Skeletal muscle satellite cell (primary cell): ENCODE results near the gene S100PBP.

Experiments used
- H3K27me3 ChIP-seq: 2 replicates; pipeline ENCODE4 v1.7.0; 2013; ENCODE audit warnings: low read length; ENCODE audit not compliant: control insufficient read depth, insufficient read depth
- H3K36me3 ChIP-seq: 2 replicates; pipeline ENCODE4 v1.7.0; 2013; ENCODE audit warnings: mild to moderate bottlenecking, control low read depth, low read length; ENCODE audit not compliant: insufficient read depth
- H3K4me1 ChIP-seq: 2 replicates; pipeline ENCODE4 v1.7.0; 2013; ENCODE audit warnings: low read length; ENCODE audit not compliant: control insufficient read depth, insufficient read depth
- H3K4me2 ChIP-seq: 2 replicates; pipeline ENCODE4 v1.7.0; 2013; ENCODE audit warnings: mild to moderate bottlenecking, low read length
- H3K4me3 ChIP-seq: 2 replicates; pipeline ENCODE4 v1.7.0; 2013; ENCODE audit warnings: low read length
- H3K9ac ChIP-seq: 2 replicates; pipeline ENCODE4 v1.7.0; 2013; ENCODE audit warnings: mild to moderate bottlenecking, low read depth, low read length, moderate library complexity
- H3K9me3 ChIP-seq: replicated peaks from 2 replicates; pipeline ENCODE4 v1.7.0; 2013; ENCODE audit warnings: mild to moderate bottlenecking, control low read depth, low read length

The S100PBP gene

DNA sequence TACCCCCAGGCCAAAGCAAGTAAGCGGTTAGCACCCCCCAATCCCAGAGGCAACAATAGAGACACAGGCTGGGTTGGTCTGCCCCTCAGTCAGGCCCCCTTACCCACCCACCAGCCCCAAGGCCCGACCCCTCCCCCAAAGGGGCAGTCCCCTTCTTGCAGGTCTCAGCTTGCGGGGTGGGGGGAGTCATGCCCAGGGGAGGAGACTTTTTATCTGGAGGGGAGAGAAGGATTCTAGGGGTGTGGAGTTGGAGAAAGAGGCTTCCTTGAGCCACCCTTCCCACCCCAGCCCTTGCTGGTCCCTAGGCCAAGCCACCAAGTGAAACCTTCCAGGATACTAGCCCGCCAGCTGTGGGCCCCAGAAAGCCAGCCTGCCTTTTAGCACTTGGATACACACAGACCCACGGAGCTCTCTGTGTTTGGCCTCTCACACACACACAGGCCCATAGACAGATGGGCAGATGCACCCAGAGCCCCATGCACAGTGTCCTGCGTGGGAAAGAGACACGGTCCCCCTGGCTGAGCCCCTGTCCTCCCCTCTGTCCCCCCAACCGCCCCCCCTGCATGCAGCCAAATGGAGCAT, 76.7 kb downstream of the S100PBP start:
- Histone ChIP-seq H3K27me3 (peaks cover 35% of the 10 kb centered on the region), H3K4me3 (no peak overlapping the region)

DNA sequence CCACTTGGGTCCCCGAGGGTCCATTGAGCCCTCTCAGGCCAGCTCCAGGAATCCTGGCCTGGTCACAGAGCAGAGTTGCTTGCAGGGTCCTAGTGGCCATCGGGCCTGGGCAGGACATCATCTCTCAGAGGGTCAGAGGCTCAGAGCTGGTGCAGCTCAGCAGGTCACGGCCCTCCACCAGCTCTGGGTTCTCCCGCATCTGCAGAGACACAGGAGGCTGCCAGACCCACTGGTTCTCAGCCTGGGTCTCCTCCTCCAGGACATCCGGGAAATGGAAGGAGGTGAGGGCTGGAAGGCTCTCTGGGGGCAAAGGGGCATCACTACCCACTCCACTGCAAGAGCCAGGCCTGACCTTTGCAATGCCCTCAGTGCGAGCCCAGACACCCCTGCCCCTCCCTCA, 77.2 kb downstream of the S100PBP start:
- H3K9ac ChIP-seq = no peak overlapping the region
- H3K4me2 ChIP-seq = no peak overlapping the region
- H3K36me3 ChIP-seq = no peaks in the 10 kb centered on the region
- no peak overlapping the region for H3K4me3 ChIP-seq
- H3K4me1 ChIP-seq = peaks cover 9% of the 10 kb centered on the region
- no peaks in the 10 kb centered on the region for H3K9me3 ChIP-seq
- H3K27me3 ChIP-seq = peaks cover 30% of the 10 kb centered on the region

More for the DNA sequence above, 76.7 kb downstream of the S100PBP start:
- Histone ChIP-seq H3K36me3 (no peaks in the 10 kb centered on the region), H3K9ac (no peak overlapping the region), H3K9me3 (no peaks in the 10 kb centered on the region), H3K4me1 (peaks cover 9% of the 10 kb centered on the region), H3K4me2 (peak overlapping the region; percentile 85)

- H3K27me3 ChIP-seq = peaks cover 21% of the 10 kb centered on the region
- peaks cover 11% of the 10 kb centered on the region for H3K4me1 ChIP-seq
- H3K4me3 ChIP-seq = no peak overlapping the region
- no peak overlapping the region for H3K4me2 ChIP-seq
- no peaks in the 10 kb centered on the region for H3K9me3 ChIP-seq
- no peak overlapping the region for H3K9ac ChIP-seq
- H3K36me3 ChIP-seq = no peaks in the 10 kb centered on the region
These were observed 78.1 kb downstream of the S100PBP start for GRCh38 chr1:32895325-32896215.

DNA sequence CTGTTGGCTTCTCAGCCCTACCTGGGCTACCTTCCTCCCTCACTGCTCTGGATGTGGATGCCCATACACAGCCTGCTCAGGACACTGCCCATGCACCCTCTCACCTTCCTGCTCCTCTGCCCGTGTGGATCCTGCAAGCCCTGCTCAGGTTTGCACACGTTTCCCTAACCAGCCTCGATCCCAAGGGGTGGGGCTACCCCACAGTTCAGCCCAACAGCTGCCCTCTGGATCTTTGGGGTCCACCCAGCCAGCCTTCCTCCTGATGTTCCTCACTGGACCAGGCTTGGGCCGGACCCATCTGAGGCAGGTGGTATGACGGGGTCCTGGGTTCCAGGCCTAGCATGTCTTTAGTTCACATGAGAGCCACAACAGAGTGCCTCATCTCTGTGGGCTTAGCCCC, 79.0 kb downstream of the S100PBP start:
- Histone ChIP-seq H3K4me2 (no peak overlapping the region), H3K4me1 (peaks cover 15% of the 10 kb centered on the region), H3K36me3 (no peaks in the 10 kb centered on the region), H3K27me3 (peaks cover 14% of the 10 kb centered on the region), H3K9me3 (no peaks in the 10 kb centered on the region), H3K9ac (no peak overlapping the region), H3K4me3 (no peak overlapping the region)

DNA sequence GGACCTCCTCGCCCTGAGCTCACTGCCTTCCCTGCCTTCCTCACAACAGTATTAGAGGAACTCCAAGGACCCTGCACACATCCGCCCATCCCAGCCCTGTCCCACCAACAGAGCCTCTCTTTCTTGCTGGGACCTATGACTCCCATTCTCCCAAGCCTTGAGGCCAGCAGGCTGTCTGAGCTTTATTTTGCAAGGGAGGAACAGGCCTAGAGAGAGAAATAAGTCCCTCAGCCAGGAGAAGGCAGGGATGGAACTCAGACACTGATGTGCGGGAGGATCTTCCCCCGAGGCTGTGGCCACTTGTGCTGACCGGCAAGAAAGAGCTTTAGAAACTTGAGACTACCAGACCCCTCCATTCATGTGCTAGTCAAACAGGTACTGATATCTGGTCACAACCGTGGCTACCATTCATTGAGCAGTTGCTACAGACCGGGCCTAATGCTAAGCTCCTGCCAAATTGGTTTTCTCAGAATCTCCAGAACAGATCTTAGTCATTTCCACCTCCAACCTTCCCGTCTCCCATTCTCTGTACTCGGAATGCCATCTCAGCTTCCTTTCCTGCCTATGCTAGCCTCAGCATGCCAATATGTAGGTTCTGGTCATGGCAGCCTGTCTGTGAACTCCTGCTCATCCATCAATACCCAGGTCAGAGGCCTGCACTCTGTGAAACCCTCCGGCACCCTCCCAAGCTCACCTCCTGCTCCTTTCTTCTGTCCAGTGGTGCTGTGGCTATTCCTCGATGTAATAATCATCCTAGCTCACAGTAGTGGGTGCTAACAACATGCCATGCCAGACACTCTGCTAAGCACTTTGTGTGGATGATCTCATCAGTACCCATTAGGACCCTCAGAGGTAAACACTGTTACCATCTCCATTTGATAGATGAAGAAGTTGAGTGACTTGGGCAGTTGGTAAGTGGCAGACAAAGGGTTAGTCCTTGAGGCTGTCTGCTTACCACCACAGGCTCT, 79.9 kb downstream of the S100PBP start:
- Histone ChIP-seq H3K4me2 (no peak overlapping the region), H3K36me3 (no peaks in the 10 kb centered on the region), H3K4me3 (no peak overlapping the region), H3K27me3 (peaks cover 8% of the 10 kb centered on the region), H3K4me1 (peaks cover 15% of the 10 kb centered on the region), H3K9ac (no peak overlapping the region), H3K9me3 (no peaks in the 10 kb centered on the region)

- Histone ChIP-seq H3K4me3 (no peak overlapping the region), H3K9ac (no peak overlapping the region), H3K27me3 (peaks cover 8% of the 10 kb centered on the region), H3K36me3 (no peaks in the 10 kb centered on the region), H3K4me1 (peaks cover 9% of the 10 kb centered on the region), H3K9me3 (no peaks in the 10 kb centered on the region), H3K4me2 (no peak overlapping the region)
These were observed 80.6 kb downstream of the S100PBP start for GRCh38 chr1:32898056-32898455.

GRCh38 chr1:32898958-32899357, 81.5 kb downstream of the S100PBP start:
- Histone ChIP-seq H3K27me3 (peaks cover 8% of the 10 kb centered on the region), H3K36me3 (no peaks in the 10 kb centered on the region), H3K4me2 (no peak overlapping the region), H3K9me3 (no peaks in the 10 kb centered on the region), H3K4me3 (no peak overlapping the region), H3K4me1 (peaks cover 6% of the 10 kb centered on the region), H3K9ac (no peak overlapping the region)

DNA sequence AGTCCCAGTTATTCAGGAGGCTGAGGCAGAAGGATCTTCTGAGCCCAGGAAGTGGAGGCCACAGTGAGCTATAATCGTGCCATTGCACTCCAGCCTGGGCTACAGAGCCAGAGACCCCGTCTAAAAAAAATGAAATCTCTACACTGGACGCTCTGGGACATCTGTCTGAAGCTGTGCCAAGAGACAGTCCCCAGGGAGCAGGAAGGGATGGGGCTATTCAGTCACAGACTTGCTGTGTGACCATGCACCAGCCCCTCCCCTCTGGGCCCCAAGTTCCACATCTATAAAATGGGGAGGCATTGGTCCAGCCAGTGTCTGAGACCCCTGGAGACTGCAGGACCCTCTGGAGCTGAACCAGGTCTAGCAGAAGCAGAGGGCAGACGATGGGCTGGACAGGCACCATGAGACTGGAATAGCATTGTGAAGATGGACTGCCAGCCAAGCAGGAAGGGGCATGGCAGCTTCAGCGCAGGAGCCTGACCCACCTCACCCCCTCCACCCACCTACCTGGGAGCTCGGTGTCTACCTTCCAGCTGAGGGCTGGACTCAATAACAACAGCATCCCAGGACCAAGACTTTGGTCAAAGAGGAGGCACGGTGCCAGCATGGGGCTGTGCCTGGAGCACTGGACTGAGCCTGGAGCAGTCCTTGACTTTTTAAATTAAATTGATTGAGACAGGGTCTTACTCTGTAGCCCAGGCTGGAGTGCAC, 82.3 kb downstream of the S100PBP start:
- peaks cover 6% of the 10 kb centered on the region for H3K4me1 ChIP-seq
- no peak overlapping the region for H3K4me3 ChIP-seq
- no peak overlapping the region for H3K9ac ChIP-seq
- H3K4me2 ChIP-seq = no peak overlapping the region
- H3K9me3 ChIP-seq = no peaks in the 10 kb centered on the region
- H3K36me3 ChIP-seq = no peaks in the 10 kb centered on the region
- peaks cover 12% of the 10 kb centered on the region for H3K27me3 ChIP-seq

DNA sequence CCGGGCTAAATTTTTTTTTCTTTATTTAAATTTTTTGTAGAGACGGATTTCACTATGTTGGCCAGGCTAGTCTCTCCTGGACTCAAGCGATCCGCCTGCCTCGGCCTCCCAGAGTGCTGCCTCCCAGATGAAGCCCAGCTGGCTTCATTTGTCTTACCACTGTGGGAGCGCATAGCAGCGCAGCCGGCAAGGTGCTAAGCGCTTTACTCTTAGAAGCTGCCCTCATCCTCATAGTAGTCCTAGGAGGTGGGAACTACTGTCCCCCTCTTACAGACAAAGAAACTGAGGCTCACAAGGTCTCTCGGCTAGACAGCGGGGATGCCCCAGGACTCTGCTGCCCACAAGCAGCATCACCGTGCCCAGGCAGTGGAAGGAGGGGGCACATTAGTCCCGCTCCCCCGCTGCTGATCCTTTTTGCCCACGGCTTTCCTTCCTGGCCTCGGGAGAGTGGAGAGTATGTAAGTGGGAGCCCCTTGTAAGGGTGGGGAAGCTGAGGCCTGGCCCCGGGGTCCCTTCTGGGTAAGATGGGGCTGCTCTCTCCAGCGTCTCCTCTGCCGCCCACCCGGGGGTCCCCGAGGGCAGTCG, 83.0 kb downstream of the S100PBP start:
- Histone ChIP-seq H3K4me2 (peak overlapping the region; percentile 88), H3K9me3 (no peaks in the 10 kb centered on the region), H3K9ac (peak overlapping the region; percentile 73), H3K4me1 (peaks cover 6% of the 10 kb centered on the region), H3K27me3 (peaks cover 13% of the 10 kb centered on the region), H3K36me3 (no peaks in the 10 kb centered on the region), H3K4me3 (peak overlapping the region; percentile 71)

DNA sequence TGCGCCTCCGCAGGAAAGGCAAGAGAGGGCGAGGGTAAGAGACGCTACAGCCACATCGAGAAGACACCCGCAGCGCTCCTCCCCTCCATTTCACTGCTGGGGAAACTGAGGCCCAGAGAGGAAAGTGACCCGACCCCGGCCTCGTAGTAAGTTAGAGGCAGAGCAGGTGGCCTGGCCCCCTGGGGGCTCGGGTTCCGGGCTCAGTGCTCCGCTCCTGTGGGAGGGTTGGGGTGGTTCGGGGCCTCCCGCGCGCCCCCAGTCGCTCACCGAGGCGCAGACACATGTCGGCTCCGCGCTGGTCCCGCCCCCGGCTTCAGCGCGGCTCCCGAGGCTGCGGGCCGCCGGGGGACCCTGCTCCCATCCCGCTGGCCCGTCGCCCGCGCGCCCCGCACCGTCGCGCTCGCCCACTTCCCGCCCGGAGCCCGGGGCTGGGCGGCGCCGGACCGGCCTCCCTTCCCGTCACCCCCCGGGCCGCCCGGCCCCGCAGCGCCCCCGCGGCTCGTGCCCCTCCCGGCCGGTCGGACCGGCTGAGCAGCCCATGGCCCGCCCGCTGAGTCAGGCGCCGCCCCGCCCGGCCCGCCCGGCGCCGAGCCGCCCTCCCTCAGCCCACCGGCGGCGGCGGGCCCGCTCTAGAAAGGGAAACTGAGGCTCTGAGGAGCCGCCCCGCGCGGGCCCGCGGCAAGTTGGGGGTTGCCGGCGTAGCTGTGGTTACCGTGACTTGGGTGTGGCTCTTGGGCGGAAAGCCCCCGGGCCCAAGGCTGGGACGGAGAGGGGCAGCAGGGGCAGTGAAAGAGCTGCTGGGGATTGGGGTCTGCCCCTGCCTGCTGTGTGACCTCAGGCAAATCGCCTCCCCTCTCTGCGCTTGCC, 83.7 kb downstream of the S100PBP start, which contains the start of gene TMEM54:
TSS of gene TMEM54 (minus strand) at position 434 of the 867 bp plus-strand sequence. CDS start at position 283, 151 bp downstream.
- Histone ChIP-seq H3K4me2 (peak within 1 kb of the TSS; percentile 88), H3K9ac (peak within 1 kb of the TSS; percentile 73), H3K9me3 (no peaks in the 10 kb centered on the region), H3K36me3 (no peaks in the 10 kb centered on the region), H3K4me1 (peaks cover 6% of the 10 kb centered on the region), H3K27me3 (peaks cover 13% of the 10 kb centered on the region), H3K4me3 (peak within 1 kb of the TSS; percentile 71)
